IMR-90 (cell line): ENCODE measurements around the gene EDN2. TPM values are rescaled to one million over a fixed set of nuclear protein-coding genes. Genes with fewer than 3 reads are reported as not detected.

Source experiments
- ATAC-seq: fragments of 200-7000 bp; cut with Tn5 transposase; 2 replicates; pipeline ENCODE4 v1.9.1; 2020; ENCODE audit warnings: low read depth, mild to moderate bottlenecking, moderate library complexity
- BruUV-seq: library from RNA; stranded (reverse); fragments of 400-500 nt; replicated peaks from 2 replicates; lab custom pipeline; 2021; lab: Mats Ljungman, UMichigan
- CTCF ChIA-PET: fragments of 300-600 bp; formaldehyde crosslinking; extraction: SDS; loops from one replicate; lab custom pipeline; 2021; ENCODE audit warnings: antibody characterized with exemption; lab: Yijun Ruan, JAX
- POLR2A ChIA-PET: fragments of 300-600 bp; sonication (Branson Sonifier 250); formaldehyde crosslinking; loops from one replicate; lab custom pipeline; 2022; ENCODE audit warnings: antibody characterized with exemption; ENCODE audit not compliant: unreplicated experiment; lab: Charles Lee
- DNase-seq: peaks from one replicate; pipeline ENCODE4 v3.0.0; 2013
- H2AFZ ChIP-seq: replicated peaks from 2 replicates; pipeline ENCODE3; 2013; ENCODE audit warnings: low read length, mild to moderate bottlenecking; ENCODE audit not compliant: poor library complexity
- H2AK5ac ChIP-seq: 2 replicates; pipeline ENCODE4 v1.6.1; 2013; ENCODE audit warnings: low read depth, low read length, inconsistent platforms
- H2AK9ac ChIP-seq: replicated peaks from 2 replicates; pipeline ENCODE3; 2013; ENCODE audit warnings: mild to moderate bottlenecking, low read depth, low read length, moderate library complexity; ENCODE audit not compliant: poor library complexity
- H2BK120ac ChIP-seq: 2 replicates; pipeline ENCODE4 v1.6.1; 2013; ENCODE audit warnings: low read depth, low read length, inconsistent platforms
- H2BK15ac ChIP-seq: 3 replicates; pipeline ENCODE4 v1.6.1; 2013; ENCODE audit warnings: low read depth, low read length, inconsistent platforms
- H2BK20ac ChIP-seq: 2 replicates; pipeline ENCODE4 v1.6.1; 2013; ENCODE audit warnings: low read depth, mild to moderate bottlenecking, inconsistent platforms, low read length, moderate library complexity
- H2BK5ac ChIP-seq: 2 replicates; pipeline ENCODE4 v1.6.1; 2013; ENCODE audit warnings: mild to moderate bottlenecking, low read depth, low read length, inconsistent platforms; ENCODE audit not compliant: poor library complexity, severe bottlenecking
- H3K14ac ChIP-seq: replicated peaks from 2 replicates; pipeline ENCODE4 v1.6.1; 2013; ENCODE audit warnings: low read depth, low read length, inconsistent platforms
- H3K18ac ChIP-seq: 2 replicates; pipeline ENCODE4 v1.6.1; 2013; ENCODE audit warnings: low read depth, low read length, control low read depth
- H3K23ac ChIP-seq: 2 replicates; pipeline ENCODE4 v1.6.1; 2013; ENCODE audit warnings: low read depth, low read length, inconsistent platforms
- H3K27ac ChIP-seq: 2 replicates; pipeline ENCODE4 v1.5.1; 2013; ENCODE audit warnings: mild to moderate bottlenecking, control low read depth, low read length; ENCODE audit not compliant: insufficient read depth
- H3K27me3 ChIP-seq: 2 replicates; pipeline ENCODE4 v1.6.1; 2013; ENCODE audit warnings: low read length; ENCODE audit not compliant: control insufficient read depth, insufficient read depth
- H3K36me3 ChIP-seq: 2 replicates; pipeline ENCODE4 v1.6.1; 2013; ENCODE audit warnings: low read length, mixed read lengths; ENCODE audit not compliant: control insufficient read depth, insufficient read depth
- H3K4ac ChIP-seq: 2 replicates; pipeline ENCODE4 v1.6.1; 2013; ENCODE audit warnings: low read depth, low read length, inconsistent platforms
- H3K4me1 ChIP-seq: 2 replicates; pipeline ENCODE4 v1.6.1; 2013; ENCODE audit warnings: low read length, mixed read lengths; ENCODE audit not compliant: control insufficient read depth, insufficient read depth
- H3K4me2 ChIP-seq: 2 replicates; pipeline ENCODE4 v1.6.1; 2013; ENCODE audit warnings: low read depth, mild to moderate bottlenecking, control low read depth, low read length, moderate library complexity
- H3K4me3 ChIP-seq: 2 replicates; pipeline ENCODE4 v1.5.1; 2013; ENCODE audit warnings: low read depth, mild to moderate bottlenecking, control low read depth, low read length, moderate library complexity; ENCODE audit not compliant: insufficient read depth
- H3K56ac ChIP-seq: 2 replicates; pipeline ENCODE4 v1.6.1; 2013; ENCODE audit warnings: low read length, inconsistent platforms; ENCODE audit not compliant: insufficient read depth; ENCODE audit errors: extremely low read depth
- H3K79me1 ChIP-seq, 2 experiments: 2 replicates each; pipeline ENCODE4 v1.6.1; 2013; ENCODE audit warnings: low read length in 2 of 2, inconsistent platforms in 1 of 2, low read depth in 1 of 2
- H3K9ac ChIP-seq: 2 replicates; pipeline ENCODE4 v1.6.1; 2013; ENCODE audit warnings: low read depth, low read length, control low read depth
- H3K9me1 ChIP-seq: 2 replicates; pipeline ENCODE4 v1.6.1; 2013; ENCODE audit warnings: low read length, inconsistent platforms; ENCODE audit not compliant: insufficient read depth
- H3K9me3 ChIP-seq: 2 replicates; pipeline ENCODE4 v1.6.1; 2013; ENCODE audit warnings: low read length; ENCODE audit not compliant: control insufficient read depth, insufficient read depth
- H4K20me1 ChIP-seq: 2 replicates; pipeline ENCODE4 v1.6.1; 2013; ENCODE audit warnings: low read length, inconsistent platforms; ENCODE audit not compliant: insufficient read depth
- H4K5ac ChIP-seq: 2 replicates; pipeline ENCODE4 v1.6.1; 2013; ENCODE audit warnings: mild to moderate bottlenecking, low read depth, low read length, control low read depth
- H4K8ac ChIP-seq, 2 experiments: 2 replicates each; pipeline ENCODE4 v1.6.1; 2013; ENCODE audit warnings: low read depth in 2 of 2, low read length in 2 of 2, control low read depth in 1 of 2, inconsistent platforms in 1 of 2
- H4K91ac ChIP-seq: 2 replicates; pipeline ENCODE4 v1.6.1; 2013; ENCODE audit warnings: low read depth, low read length, inconsistent platforms; ENCODE audit not compliant: insufficient read depth
- BHLHE40 ChIP-seq: fragments of 150-350 bp; IDR thresholded peaks from 2 replicates; pipeline ENCODE4 v1.6.1; 2016; ENCODE audit warnings: mild to moderate bottlenecking, low read depth, low read length
- FOS ChIP-seq: fragments of 150-350 bp; IDR thresholded peaks from 2 replicates; pipeline ENCODE4 v1.6.1; 2016; ENCODE audit warnings: low read depth, low read length
- RCOR1 ChIP-seq: IDR thresholded peaks from 2 replicates; pipeline ENCODE4 v1.6.1; 2012; ENCODE audit warnings: mild to moderate bottlenecking, low read length, improper control_type of control experiment; ENCODE audit not compliant: insufficient replicate concordance
- SMC3 ChIP-seq: fragments of 150-350 bp; IDR thresholded peaks from 2 replicates; pipeline ENCODE4 v1.6.1; 2016; ENCODE audit warnings: low read depth, mild to moderate bottlenecking, antibody characterized with exemption, low read length, moderate library complexity
- WGBS, 2 experiments: methylation state at CpG; one replicate each; pipeline versions ENCODE4 v1.1.5 to v1.1.7; 2013; ENCODE audit warnings: missing lambda C conversion rate in 2 of 2; ENCODE audit not compliant: insufficient read length in 1 of 2; ENCODE audit errors: extremely low coverage in 2 of 2; 5-methylcytosine and 5-hydroxymethylcytosine counted together
- dilution Hi-C: fragments of 300-500 bp; cut with HindIII; formaldehyde crosslinking; loops from one replicate; pipeline ENCODE4 v1.14.3; 2018; ENCODE audit warnings: low sequenced_read_pairs; ENCODE audit not compliant: unreplicated experiment
- in situ Hi-C: fragments of 300-500 bp; cut with MboI; formaldehyde crosslinking; loops from 3 replicates; pipeline ENCODE4 v1.14.3; 2019; ENCODE audit warnings: low sequenced_read_pairs, inconsistent platforms, mixed read lengths
- intact Hi-C: fragments of 100-400 bp; cut with micrococcal nuclease; formaldehyde crosslinking; loops from 2 replicates; pipeline ENCODE4 v1.10.0; 2022
- polyA plus RNA-seq, 3 experiments: library from polyadenylated mRNA; depleted of rRNA; stranded (reverse); fragments of >200 nt; gene quantifications; 2 replicates each; pipeline ENCODE4 v1.2.3, GENCODE V29; 2012; ENCODE audit warnings: low replicate concordance in 1 of 3
- total RNA-seq: library from RNA; depleted of rRNA; stranded (reverse); fragments of >200 nt; gene quantifications from 2 replicates; pipeline ENCODE4 v1.2.3, GENCODE V29; 2012
- TF ChIP-seq, protein P1 (sequence below): fragments of 150-350 bp; IDR thresholded peaks from 2 replicates; pipeline ENCODE4 v1.6.1; 2017; ENCODE audit warnings: mild to moderate bottlenecking, antibody characterized with exemption, low read length, low read depth

EDN2 gene
- total and polyA plus RNA-seq, 2 of the 4 experiments (the other 2 are of a cell fraction), result 0.27 TPM; not detected in 1

DNA sequence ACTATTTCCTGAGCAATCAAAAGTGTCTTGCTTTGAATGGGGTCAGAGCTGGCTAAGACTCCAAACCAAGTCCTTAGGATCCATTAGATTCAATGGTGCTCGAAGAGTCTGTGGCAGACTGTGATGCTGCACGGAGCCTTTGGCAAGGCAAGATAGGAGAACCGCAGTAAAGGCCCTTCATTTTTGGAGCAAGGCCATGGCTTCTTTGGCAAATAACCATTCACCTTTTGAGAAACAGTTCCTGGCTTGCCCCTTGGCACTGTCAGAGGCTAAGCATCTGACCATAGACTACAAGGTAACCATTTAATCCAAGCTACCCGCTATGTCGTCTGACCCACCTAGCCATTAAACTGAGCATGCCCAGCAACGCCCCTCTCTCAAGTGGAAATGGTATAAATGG, 45.2 kb downstream of the EDN2 start:
- no peak overlapping the region for H4K8ac ChIP-seq
- H3K79me1 ChIP-seq, result no peaks in the 10 kb centered on the region
- dilution Hi-C loops, result no loop called here
- H4K5ac ChIP-seq, result no peak overlapping the region
- H2AK5ac ChIP-seq, result no peak overlapping the region
- POLR2A ChIA-PET, result no interaction called here
- no peak overlapping the region for H2BK120ac ChIP-seq
- CTCF ChIA-PET, result no interaction called here
- no peak overlapping the region for H3K4me3 ChIP-seq
- no peak overlapping the region for H3K4ac ChIP-seq
- H2BK20ac ChIP-seq, result no peak overlapping the region
- no TSS peak for BruUV-seq
- H3K23ac ChIP-seq, result no peak overlapping the region
- no peak overlapping the region for H3K14ac ChIP-seq
- no peaks in the 10 kb centered on the region for H3K4me1 ChIP-seq
- no peak overlapping the region for H2AK9ac ChIP-seq
- no peak overlapping the region for H2BK15ac ChIP-seq
- no peak overlapping the region for H3K27ac ChIP-seq
- H3K4me2 ChIP-seq, result no peak overlapping the region
- H2AFZ ChIP-seq, result no peak overlapping the region
- H4K20me1 ChIP-seq, result no peaks in the 10 kb centered on the region
- peaks cover under 1% of the 10 kb centered on the region for H3K9me3 ChIP-seq
- in situ Hi-C loops, result no loop called here
- peaks cover 46% of the 10 kb centered on the region for H3K27me3 ChIP-seq
- WGBS, 2 experiments, result 75% methylated on average over 3 of the region's 6 CpGs; no CpG with 5 or more reads in 1 of the 2 experiments
- no peaks in the 10 kb centered on the region for H3K36me3 ChIP-seq
- DNase-seq (no peak), ATAC-seq (no peak)
- H3K9me1 ChIP-seq, result no peaks in the 10 kb centered on the region
- H3K9ac ChIP-seq, result no peak overlapping the region
- no peak overlapping the region for H4K91ac ChIP-seq
- no peak overlapping the region for H3K56ac ChIP-seq
- intact Hi-C loops, result no loop called here
- no peak overlapping the region for H2BK5ac ChIP-seq
- TF ChIP-seq, protein P1, sequence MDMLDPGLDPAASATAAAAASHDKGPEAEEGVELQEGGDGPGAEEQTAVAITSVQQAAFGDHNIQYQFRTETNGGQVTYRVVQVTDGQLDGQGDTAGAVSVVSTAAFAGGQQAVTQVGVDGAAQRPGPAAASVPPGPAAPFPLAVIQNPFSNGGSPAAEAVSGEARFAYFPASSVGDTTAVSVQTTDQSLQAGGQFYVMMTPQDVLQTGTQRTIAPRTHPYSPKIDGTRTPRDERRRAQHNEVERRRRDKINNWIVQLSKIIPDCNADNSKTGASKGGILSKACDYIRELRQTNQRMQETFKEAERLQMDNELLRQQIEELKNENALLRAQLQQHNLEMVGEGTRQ, result no peak
- TF ChIP-seq FOS (no peak), SMC3 (no peak), BHLHE40 (no peak), RCOR1 (no peak)
- no peak overlapping the region for H3K18ac ChIP-seq
